Mucosa of gallbladder (tissue), 1 donor: ENCODE measurements around the gene NEK6. TPM values are rescaled to one million over a fixed set of nuclear protein-coding genes. Genes with fewer than 3 reads are reported as not detected.

Experiments used
- DNase-seq: peaks from one replicate; pipeline ENCODE4 v3.0.0-alpha.2; 2020; ENCODE audit warnings: low spot score
- total RNA-seq: library from RNA; stranded (reverse); gene quantifications from one replicate; pipeline ENCODE4 v1.2.1, GENCODE V29; 2021
- donor health status: DM: no; HTN: no; CAD: no.

Gene NEK6
- total RNA-seq, 1 donor from 2014 or later = 96.7 TPM

GRCh38 chr9:124296796-124297550, 39.2 kb downstream of the NEK6 start:
- no peak for DNase-seq

GRCh38 chr9:124297551-124297901, 39.8 kb downstream of the NEK6 start:
- DNase-seq = peak; percentile 89

- DNase-seq = no peak
These were observed 40.3 kb downstream of the NEK6 start for GRCh38 chr9:124297915-124298645.

GRCh38 chr9:124298646-124299235, 41.0 kb downstream of the NEK6 start:
- no peak for DNase-seq

- no peak for DNase-seq
These were observed 41.9 kb downstream of the NEK6 start for GRCh38 chr9:124299515-124300090.

- no peak for DNase-seq
These were observed 42.6 kb downstream of the NEK6 start for GRCh38 chr9:124300312-124300711.

- DNase-seq = no peak
These were observed 45.2 kb downstream of the NEK6 start for GRCh38 chr9:124302921-124303320.

- no peak for DNase-seq
These were observed 46.0 kb downstream of the NEK6 start for GRCh38 chr9:124303762-124304161.

GRCh38 chr9:124304285-124304684, 46.5 kb downstream of the NEK6 start:
- no peak for DNase-seq

- no peak for DNase-seq
These were observed 48.5 kb downstream of the NEK6 start for GRCh38 chr9:124306098-124306735.

- no peak for DNase-seq
These were observed 49.8 kb downstream of the NEK6 start for GRCh38 chr9:124307379-124308030.

- no peak for DNase-seq
These were observed 51.1 kb downstream of the NEK6 start for GRCh38 chr9:124308606-124309491.

GRCh38 chr9:124309667-124310084, 51.9 kb downstream of the NEK6 start:
- DNase-seq = no peak

GRCh38 chr9:124311283-124311682, 53.5 kb downstream of the NEK6 start:
- DNase-seq = no peak

- DNase-seq = no peak
These were observed 54.8 kb downstream of the NEK6 start for GRCh38 chr9:124312290-124313265.

GRCh38 chr9:124313940-124314339, 56.2 kb downstream of the NEK6 start:
- no peak for DNase-seq

GRCh38 chr9:124315882-124316281, 58.1 kb downstream of the NEK6 start:
- DNase-seq = no peak

GRCh38 chr9:124320062-124320973, 62.6 kb downstream of the NEK6 start:
- peak; percentile 72 for DNase-seq
